Measurements from ENCODE around the gene MTARC2. TPM values are rescaled to one million over a fixed set of nuclear protein-coding genes. Genes with fewer than 3 reads are reported as not detected.

MTARC2 gene
- total and polyA plus RNA-seq, 4 donors, result 10.8 to 26.4 (median 21.2) TPM

DNA sequence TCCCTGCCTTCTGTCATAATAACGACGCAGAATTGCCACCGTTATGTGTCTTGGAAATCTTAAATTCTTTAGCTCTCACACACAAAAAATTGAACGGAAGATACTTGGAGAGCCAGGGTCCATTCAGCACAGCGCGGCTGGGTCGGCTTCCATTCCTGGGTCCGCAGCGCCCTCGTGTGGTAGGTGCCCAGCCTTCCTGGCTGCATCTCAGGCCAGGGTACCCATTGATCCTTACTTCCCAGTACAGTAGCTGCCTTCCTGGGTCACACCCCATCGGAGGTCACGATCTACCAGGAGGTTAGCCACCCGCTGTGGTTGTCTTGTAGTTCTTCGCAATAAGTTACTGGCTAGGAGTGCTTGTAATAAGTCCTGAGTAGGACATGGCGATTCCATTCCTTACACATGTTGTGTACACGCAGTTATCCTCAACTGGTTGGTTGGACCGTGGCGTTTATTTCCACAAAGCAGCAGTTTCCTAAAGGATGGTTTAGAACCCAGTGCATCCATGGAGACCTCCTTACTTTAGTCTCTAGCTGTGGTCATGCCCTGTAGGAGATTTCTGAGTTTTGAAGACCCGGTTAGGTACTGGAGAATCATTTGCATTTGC, 28.7 kb downstream of the MTARC2 start:
- no peaks in the 10 kb centered on the region for H3K36me3 ChIP-seq (ENCODE audit: control insufficient read depth, insufficient read depth, low read length)

DNA sequence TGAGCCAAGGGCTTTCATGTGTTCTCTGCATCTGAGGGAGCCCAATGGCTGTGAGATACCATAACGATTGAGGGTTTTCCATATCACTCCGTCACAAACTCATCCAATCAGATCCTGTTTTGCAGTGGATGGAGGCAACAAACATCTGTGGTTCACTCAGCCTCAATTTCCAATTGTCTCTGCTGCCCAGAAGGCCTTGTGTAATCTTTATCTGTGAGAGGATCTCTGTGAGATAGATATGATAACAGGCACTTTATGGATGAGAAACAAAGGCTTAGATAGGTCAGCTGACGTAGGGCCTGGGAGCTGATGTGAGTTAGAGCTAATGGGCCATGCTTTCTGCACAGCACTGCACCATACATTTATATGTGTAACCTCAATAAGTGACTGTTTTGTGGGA, 35.3 kb downstream of the MTARC2 start:
- Histone ChIP-seq H3K27ac (ENCODE audit: low read depth, low read length) (no peak overlapping the region), H3K4me3 (ENCODE audit: low read depth, low read length) (no peak overlapping the region), H3K4me1 (ENCODE audit: control insufficient read depth, insufficient read depth, low read length) (peaks cover 22% of the 10 kb centered on the region), H3K27me3 (ENCODE audit: control insufficient read depth, insufficient read depth, low read length) (no peaks in the 10 kb centered on the region), H3K36me3 (ENCODE audit: control insufficient read depth, insufficient read depth, low read length) (no peaks in the 10 kb centered on the region), H3K9me3 (ENCODE audit: control insufficient read depth, insufficient read depth, low read length) (no peaks in the 10 kb centered on the region)
- WGBS (ENCODE audit: insufficient coverage), result 83% methylated on average over 1 of the region's 3 CpGs
- DNase-seq (ENCODE audit: low read depth in 4 of 6, low spot score in 6 of 6), result peak in 1 of 6 donors; percentile 9

More for the DNA sequence above, 28.7 kb downstream of the MTARC2 start:
- no peaks in the 10 kb centered on the region for H3K4me1 ChIP-seq (ENCODE audit: control insufficient read depth, insufficient read depth, low read length)
- H3K27me3 ChIP-seq (ENCODE audit: control insufficient read depth, insufficient read depth, low read length), result no peaks in the 10 kb centered on the region
- no peaks in the 10 kb centered on the region for H3K9me3 ChIP-seq (ENCODE audit: control insufficient read depth, insufficient read depth, low read length)
- no peak overlapping the region for H3K4me3 ChIP-seq (ENCODE audit: low read depth, low read length)
- DNase-seq (ENCODE audit: low read depth in 4 of 6, low spot score in 6 of 6), result peak in 5 of 6 donors; percentile 52 to 94 (median 75)
- no peak overlapping the region for H3K27ac ChIP-seq (ENCODE audit: low read depth, low read length)
- WGBS (ENCODE audit: insufficient coverage), result 25% methylated on average over 15 of the region's 19 CpGs

DNA sequence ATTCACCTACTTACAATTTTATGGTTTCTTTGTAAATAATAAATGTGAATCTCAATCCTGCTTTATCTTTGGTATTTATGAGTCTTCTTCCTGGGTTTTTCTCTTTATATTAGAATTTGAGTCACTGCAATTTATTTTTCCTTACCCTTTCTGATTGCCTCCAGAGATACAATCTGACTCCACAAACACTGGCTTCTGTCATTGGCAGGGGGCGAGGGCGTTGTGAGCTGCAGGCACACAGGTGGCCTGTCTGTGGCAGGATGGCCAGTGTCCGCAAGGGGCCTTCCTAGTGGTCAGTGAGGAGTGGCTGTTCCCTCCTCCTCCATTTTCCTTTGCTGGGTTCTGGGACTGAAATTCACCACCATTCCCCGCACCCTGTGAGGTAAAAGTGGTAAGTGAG, 36.6 kb downstream of the MTARC2 start:
- H3K27ac ChIP-seq (ENCODE audit: low read depth, low read length), result no peak overlapping the region
- H3K36me3 ChIP-seq (ENCODE audit: control insufficient read depth, insufficient read depth, low read length), result no peaks in the 10 kb centered on the region
- no CpG with 5 or more reads among the region's 4 CpGs for WGBS (ENCODE audit: insufficient coverage)
- H3K4me3 ChIP-seq (ENCODE audit: low read depth, low read length), result no peak overlapping the region
- no peaks in the 10 kb centered on the region for H3K27me3 ChIP-seq (ENCODE audit: control insufficient read depth, insufficient read depth, low read length)
- no peaks in the 10 kb centered on the region for H3K9me3 ChIP-seq (ENCODE audit: control insufficient read depth, insufficient read depth, low read length)
- peaks cover 22% of the 10 kb centered on the region for H3K4me1 ChIP-seq (ENCODE audit: control insufficient read depth, insufficient read depth, low read length)
- DNase-seq (ENCODE audit: low read depth in 4 of 6, low spot score in 6 of 6), result no peak

DNA sequence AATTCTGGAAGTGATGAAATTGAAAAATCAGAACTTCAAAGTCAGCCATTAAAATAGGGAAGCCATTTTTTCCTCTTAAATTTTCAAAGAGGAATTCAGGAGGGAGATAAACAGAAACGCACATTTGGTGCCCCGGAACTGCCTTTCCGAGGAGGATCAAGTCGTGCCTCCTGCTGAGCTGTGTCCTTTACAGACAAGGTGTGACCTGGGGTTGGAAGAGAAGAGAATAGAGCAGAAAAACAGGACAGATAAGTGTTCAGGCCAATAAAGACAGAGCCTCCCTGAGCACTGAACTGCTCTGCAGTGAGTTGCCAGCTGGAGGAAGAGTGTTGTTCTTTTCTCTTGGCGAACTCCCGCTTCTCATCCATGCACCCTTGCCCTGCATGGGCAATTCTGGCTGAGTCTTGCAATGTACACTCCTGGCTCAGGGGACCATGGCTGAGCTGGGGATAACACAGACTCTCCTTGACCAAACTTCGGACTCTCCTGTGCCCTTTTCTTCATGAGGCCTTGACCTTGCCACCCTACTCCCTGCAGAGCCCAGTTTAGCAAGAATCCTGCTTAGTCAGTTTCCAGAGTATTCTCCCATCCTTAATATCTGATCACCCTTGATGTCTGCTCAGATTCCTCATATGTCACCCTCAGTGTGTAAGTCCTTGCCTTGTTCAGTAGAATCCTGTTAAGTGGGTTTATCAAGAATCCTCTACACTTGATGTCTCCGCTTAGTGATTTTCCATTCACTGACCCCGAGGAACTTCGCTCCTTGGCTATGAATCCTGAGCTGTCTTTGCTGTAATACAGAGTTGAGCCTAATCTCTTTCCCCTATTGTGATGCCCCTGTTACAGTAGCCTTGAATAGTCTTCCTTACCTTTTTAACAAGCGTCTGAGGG, 37.3 kb downstream of the MTARC2 start:
- Histone ChIP-seq H3K4me3 (ENCODE audit: low read depth, low read length) (peak overlapping the region; percentile 57), H3K36me3 (ENCODE audit: control insufficient read depth, insufficient read depth, low read length) (no peaks in the 10 kb centered on the region), H3K27ac (ENCODE audit: low read depth, low read length) (no peak overlapping the region), H3K27me3 (ENCODE audit: control insufficient read depth, insufficient read depth, low read length) (no peaks in the 10 kb centered on the region), H3K9me3 (ENCODE audit: control insufficient read depth, insufficient read depth, low read length) (no peaks in the 10 kb centered on the region), H3K4me1 (ENCODE audit: control insufficient read depth, insufficient read depth, low read length) (peaks cover 22% of the 10 kb centered on the region)
- no peak for DNase-seq (ENCODE audit: low read depth in 4 of 6, low spot score in 6 of 6)
- WGBS (ENCODE audit: insufficient coverage), result 80% methylated on average over 10 of the region's 11 CpGs

DNA sequence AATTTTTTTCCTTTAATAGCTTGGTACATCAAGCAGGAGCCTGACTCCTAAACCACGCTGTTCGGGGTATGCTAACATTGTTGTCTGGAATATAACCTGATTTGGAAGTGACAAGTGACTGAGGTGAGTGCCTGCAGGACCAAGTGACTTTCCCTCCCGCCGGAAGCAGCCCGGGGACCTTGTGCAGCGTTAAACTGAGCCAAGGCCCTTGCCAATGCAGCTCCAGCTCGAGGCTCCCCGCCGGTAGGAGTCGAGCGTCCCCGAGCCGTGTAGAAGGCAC, 37.9 kb downstream of the MTARC2 start:
- peak overlapping the region; percentile 78 for H3K27ac ChIP-seq (ENCODE audit: low read depth, low read length)
- H3K36me3 ChIP-seq (ENCODE audit: control insufficient read depth, insufficient read depth, low read length), result no peaks in the 10 kb centered on the region
- no peak for DNase-seq (ENCODE audit: low read depth in 4 of 6, low spot score in 6 of 6)
- peak overlapping the region; percentile 57 for H3K4me3 ChIP-seq (ENCODE audit: low read depth, low read length)
- H3K4me1 ChIP-seq (ENCODE audit: control insufficient read depth, insufficient read depth, low read length), result peaks cover 22% of the 10 kb centered on the region
- 5% methylated on average over 11 of the region's 13 CpGs for WGBS (ENCODE audit: insufficient coverage)
- H3K27me3 ChIP-seq (ENCODE audit: control insufficient read depth, insufficient read depth, low read length), result no peaks in the 10 kb centered on the region
- H3K9me3 ChIP-seq (ENCODE audit: control insufficient read depth, insufficient read depth, low read length), result no peaks in the 10 kb centered on the region

- under 1% methylated on average over 54 of the region's 56 CpGs for WGBS (ENCODE audit: insufficient coverage)
- H3K27ac ChIP-seq (ENCODE audit: low read depth, low read length), result peak within 1 kb of the TSS; percentile 78
- H3K36me3 ChIP-seq (ENCODE audit: control insufficient read depth, insufficient read depth, low read length), result no peaks in the 10 kb centered on the region
- DNase-seq (ENCODE audit: low read depth in 4 of 6, low spot score in 6 of 6), result peak in 4 of 6 donors; percentile 47 to 91 (median 78)
- peaks cover 22% of the 10 kb centered on the region for H3K4me1 ChIP-seq (ENCODE audit: control insufficient read depth, insufficient read depth, low read length)
- peak within 1 kb of the TSS; percentile 57 for H3K4me3 ChIP-seq (ENCODE audit: low read depth, low read length)
- H3K9me3 ChIP-seq (ENCODE audit: control insufficient read depth, insufficient read depth, low read length), result no peaks in the 10 kb centered on the region
- no peaks in the 10 kb centered on the region for H3K27me3 ChIP-seq (ENCODE audit: control insufficient read depth, insufficient read depth, low read length)
Observed at GRCh38 chr1:220786337-220787068, 38.4 kb downstream of the MTARC2 start, which contains the start of gene MTARC1. TSS of gene MTARC1 (plus strand) at chr1:220786913. CDS start at chr1:220786945, 32 bp downstream.

DNA sequence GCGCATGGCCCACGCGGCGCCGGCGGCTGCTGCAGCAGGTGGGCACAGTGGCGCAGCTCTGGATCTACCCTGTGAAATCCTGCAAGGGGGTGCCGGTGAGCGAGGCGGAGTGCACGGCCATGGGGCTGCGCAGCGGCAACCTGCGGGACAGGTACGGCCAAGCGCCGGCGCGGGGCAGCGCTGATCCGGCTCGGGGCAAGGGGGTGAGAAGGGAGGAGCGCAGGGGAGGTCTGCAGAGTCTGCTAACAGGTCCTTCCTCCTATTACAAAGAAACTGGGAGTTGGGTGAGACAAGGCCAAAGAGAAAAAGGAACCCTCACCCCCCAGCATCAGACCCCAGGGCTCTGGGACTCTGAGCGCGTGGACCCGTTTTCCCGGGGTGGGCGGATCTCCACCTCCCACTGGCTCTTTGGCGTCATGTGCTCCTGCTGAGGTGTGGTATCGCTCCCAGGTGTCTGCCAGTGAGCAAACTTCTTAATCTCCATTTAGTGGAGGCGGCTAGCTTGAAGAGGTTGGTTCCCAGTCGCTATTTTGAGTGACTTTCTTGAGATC, 39.0 kb downstream of the MTARC2 start:
- 4% methylated on average over 14 of the region's 32 CpGs for WGBS (ENCODE audit: insufficient coverage)
- peak in 2 of 6 donors; percentile 60 to 81 for DNase-seq (ENCODE audit: low read depth in 4 of 6, low spot score in 6 of 6)
- Histone ChIP-seq H3K9me3 (ENCODE audit: control insufficient read depth, insufficient read depth, low read length) (no peaks in the 10 kb centered on the region), H3K36me3 (ENCODE audit: control insufficient read depth, insufficient read depth, low read length) (no peaks in the 10 kb centered on the region), H3K27ac (ENCODE audit: low read depth, low read length) (peak overlapping the region; percentile 35), H3K4me3 (ENCODE audit: low read depth, low read length) (peak overlapping the region; percentile 45), H3K27me3 (ENCODE audit: control insufficient read depth, insufficient read depth, low read length) (no peaks in the 10 kb centered on the region), H3K4me1 (ENCODE audit: control insufficient read depth, insufficient read depth, low read length) (peaks cover 22% of the 10 kb centered on the region)

DNA sequence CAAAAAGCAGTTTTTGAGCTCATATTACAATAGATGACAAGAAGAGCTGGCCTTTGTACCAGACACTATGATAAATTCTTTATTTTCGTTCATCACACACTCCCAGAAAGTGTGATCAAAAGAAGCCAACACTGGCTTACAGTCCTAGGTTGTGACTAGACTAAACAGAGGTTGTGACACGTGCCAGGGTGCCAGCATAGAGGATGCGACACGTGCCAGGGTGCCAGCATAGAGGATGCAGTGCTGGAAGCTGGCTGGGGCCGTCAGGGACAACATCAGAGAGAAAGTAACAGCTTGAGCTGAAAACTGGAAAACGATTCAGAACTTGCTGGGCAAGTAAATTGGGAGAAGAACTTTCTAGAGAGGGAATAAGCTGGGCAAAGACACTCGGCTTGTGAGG, 40.8 kb downstream of the MTARC2 start:
- H3K4me3 ChIP-seq (ENCODE audit: low read depth, low read length), result no peak overlapping the region
- H3K27ac ChIP-seq (ENCODE audit: low read depth, low read length), result no peak overlapping the region
- H3K27me3 ChIP-seq (ENCODE audit: control insufficient read depth, insufficient read depth, low read length), result no peaks in the 10 kb centered on the region
- H3K4me1 ChIP-seq (ENCODE audit: control insufficient read depth, insufficient read depth, low read length), result peaks cover 22% of the 10 kb centered on the region
- no peaks in the 10 kb centered on the region for H3K36me3 ChIP-seq (ENCODE audit: control insufficient read depth, insufficient read depth, low read length)
- no peak for DNase-seq (ENCODE audit: low read depth in 4 of 6, low spot score in 6 of 6)
- WGBS (ENCODE audit: insufficient coverage), result 73% methylated on average over 5 of the region's 7 CpGs
- H3K9me3 ChIP-seq (ENCODE audit: control insufficient read depth, insufficient read depth, low read length), result no peaks in the 10 kb centered on the region

- Histone ChIP-seq H3K36me3 (ENCODE audit: control insufficient read depth, insufficient read depth, low read length) (no peaks in the 10 kb centered on the region), H3K9me3 (ENCODE audit: control insufficient read depth, insufficient read depth, low read length) (no peaks in the 10 kb centered on the region), H3K4me1 (ENCODE audit: control insufficient read depth, insufficient read depth, low read length) (peaks cover 22% of the 10 kb centered on the region), H3K27me3 (ENCODE audit: control insufficient read depth, insufficient read depth, low read length) (no peaks in the 10 kb centered on the region), H3K27ac (ENCODE audit: low read depth, low read length) (no peak overlapping the region), H3K4me3 (ENCODE audit: low read depth, low read length) (no peak overlapping the region)
- WGBS (ENCODE audit: insufficient coverage), result no CpG with 5 or more reads among the region's 2 CpGs
- DNase-seq (ENCODE audit: low read depth in 4 of 6, low spot score in 6 of 6), result no peak
Observed at GRCh38 chr1:220789532-220790147, 41.5 kb downstream of the MTARC2 start.

Data from spinal cord (tissue), 10 donors.